IMR-90 (cell line): ENCODE results near the gene CDH15. TPM values are rescaled to one million over a fixed set of nuclear protein-coding genes. Genes with fewer than 3 reads are reported as not detected.

Experiments used
- ATAC-seq: fragments of 200-7000 bp; cut with Tn5 transposase; 2 replicates; pipeline ENCODE4 v1.9.1; 2020; ENCODE audit warnings: low read depth, mild to moderate bottlenecking, moderate library complexity
- BruUV-seq: library from RNA; stranded (reverse); fragments of 400-500 nt; replicated peaks from 2 replicates; lab custom pipeline; 2021; lab: Mats Ljungman, UMichigan
- CTCF ChIA-PET: fragments of 300-600 bp; formaldehyde crosslinking; extraction: SDS; loops from one replicate; lab custom pipeline; 2021; ENCODE audit warnings: antibody characterized with exemption; lab: Yijun Ruan, JAX
- POLR2A ChIA-PET: fragments of 300-600 bp; sonication (Branson Sonifier 250); formaldehyde crosslinking; loops from one replicate; lab custom pipeline; 2022; ENCODE audit warnings: antibody characterized with exemption; ENCODE audit not compliant: unreplicated experiment; lab: Charles Lee
- DNase-seq: peaks from one replicate; pipeline ENCODE4 v3.0.0; 2013
- H2AFZ ChIP-seq: replicated peaks from 2 replicates; pipeline ENCODE3; 2013; ENCODE audit warnings: low read length, mild to moderate bottlenecking; ENCODE audit not compliant: poor library complexity
- H2AK5ac ChIP-seq: 2 replicates; pipeline ENCODE4 v1.6.1; 2013; ENCODE audit warnings: low read depth, low read length, inconsistent platforms
- H2AK9ac ChIP-seq: replicated peaks from 2 replicates; pipeline ENCODE3; 2013; ENCODE audit warnings: mild to moderate bottlenecking, low read depth, low read length, moderate library complexity; ENCODE audit not compliant: poor library complexity
- H2BK120ac ChIP-seq: 2 replicates; pipeline ENCODE4 v1.6.1; 2013; ENCODE audit warnings: low read depth, low read length, inconsistent platforms
- H2BK15ac ChIP-seq: 3 replicates; pipeline ENCODE4 v1.6.1; 2013; ENCODE audit warnings: low read depth, low read length, inconsistent platforms
- H2BK20ac ChIP-seq: 2 replicates; pipeline ENCODE4 v1.6.1; 2013; ENCODE audit warnings: low read depth, mild to moderate bottlenecking, inconsistent platforms, low read length, moderate library complexity
- H2BK5ac ChIP-seq: 2 replicates; pipeline ENCODE4 v1.6.1; 2013; ENCODE audit warnings: mild to moderate bottlenecking, low read depth, low read length, inconsistent platforms; ENCODE audit not compliant: poor library complexity, severe bottlenecking
- H3K14ac ChIP-seq: replicated peaks from 2 replicates; pipeline ENCODE4 v1.6.1; 2013; ENCODE audit warnings: low read depth, low read length, inconsistent platforms
- H3K18ac ChIP-seq: 2 replicates; pipeline ENCODE4 v1.6.1; 2013; ENCODE audit warnings: low read depth, low read length, control low read depth
- H3K23ac ChIP-seq: 2 replicates; pipeline ENCODE4 v1.6.1; 2013; ENCODE audit warnings: low read depth, low read length, inconsistent platforms
- H3K27ac ChIP-seq: 2 replicates; pipeline ENCODE4 v1.5.1; 2013; ENCODE audit warnings: mild to moderate bottlenecking, control low read depth, low read length; ENCODE audit not compliant: insufficient read depth
- H3K27me3 ChIP-seq: 2 replicates; pipeline ENCODE4 v1.6.1; 2013; ENCODE audit warnings: low read length; ENCODE audit not compliant: control insufficient read depth, insufficient read depth
- H3K36me3 ChIP-seq: 2 replicates; pipeline ENCODE4 v1.6.1; 2013; ENCODE audit warnings: low read length, mixed read lengths; ENCODE audit not compliant: control insufficient read depth, insufficient read depth
- H3K4ac ChIP-seq: 2 replicates; pipeline ENCODE4 v1.6.1; 2013; ENCODE audit warnings: low read depth, low read length, inconsistent platforms
- H3K4me1 ChIP-seq: 2 replicates; pipeline ENCODE4 v1.6.1; 2013; ENCODE audit warnings: low read length, mixed read lengths; ENCODE audit not compliant: control insufficient read depth, insufficient read depth
- H3K4me2 ChIP-seq: 2 replicates; pipeline ENCODE4 v1.6.1; 2013; ENCODE audit warnings: low read depth, mild to moderate bottlenecking, control low read depth, low read length, moderate library complexity
- H3K4me3 ChIP-seq: 2 replicates; pipeline ENCODE4 v1.5.1; 2013; ENCODE audit warnings: low read depth, mild to moderate bottlenecking, control low read depth, low read length, moderate library complexity; ENCODE audit not compliant: insufficient read depth
- H3K56ac ChIP-seq: 2 replicates; pipeline ENCODE4 v1.6.1; 2013; ENCODE audit warnings: low read length, inconsistent platforms; ENCODE audit not compliant: insufficient read depth; ENCODE audit errors: extremely low read depth
- H3K79me1 ChIP-seq, 2 experiments: 2 replicates each; pipeline ENCODE4 v1.6.1; 2013; ENCODE audit warnings: low read length in 2 of 2, inconsistent platforms in 1 of 2, low read depth in 1 of 2
- H3K9ac ChIP-seq: 2 replicates; pipeline ENCODE4 v1.6.1; 2013; ENCODE audit warnings: low read depth, low read length, control low read depth
- H3K9me1 ChIP-seq: 2 replicates; pipeline ENCODE4 v1.6.1; 2013; ENCODE audit warnings: low read length, inconsistent platforms; ENCODE audit not compliant: insufficient read depth
- H3K9me3 ChIP-seq: 2 replicates; pipeline ENCODE4 v1.6.1; 2013; ENCODE audit warnings: low read length; ENCODE audit not compliant: control insufficient read depth, insufficient read depth
- H4K20me1 ChIP-seq: 2 replicates; pipeline ENCODE4 v1.6.1; 2013; ENCODE audit warnings: low read length, inconsistent platforms; ENCODE audit not compliant: insufficient read depth
- H4K5ac ChIP-seq: 2 replicates; pipeline ENCODE4 v1.6.1; 2013; ENCODE audit warnings: mild to moderate bottlenecking, low read depth, low read length, control low read depth
- H4K8ac ChIP-seq, 2 experiments: 2 replicates each; pipeline ENCODE4 v1.6.1; 2013; ENCODE audit warnings: low read depth in 2 of 2, low read length in 2 of 2, control low read depth in 1 of 2, inconsistent platforms in 1 of 2
- H4K91ac ChIP-seq: 2 replicates; pipeline ENCODE4 v1.6.1; 2013; ENCODE audit warnings: low read depth, low read length, inconsistent platforms; ENCODE audit not compliant: insufficient read depth
- BHLHE40 ChIP-seq: fragments of 150-350 bp; IDR thresholded peaks from 2 replicates; pipeline ENCODE4 v1.6.1; 2016; ENCODE audit warnings: mild to moderate bottlenecking, low read depth, low read length
- CEBPB ChIP-seq: IDR thresholded peaks from 2 replicates; pipeline ENCODE4 v1.6.1; 2012; ENCODE audit warnings: low read depth, low read length, improper control_type of control experiment
- CHD1 ChIP-seq: IDR thresholded peaks from 2 replicates; pipeline ENCODE4 v1.6.1; 2012; ENCODE audit warnings: low read depth, low read length, improper control_type of control experiment
- FOS ChIP-seq: fragments of 150-350 bp; IDR thresholded peaks from 2 replicates; pipeline ENCODE4 v1.6.1; 2016; ENCODE audit warnings: low read depth, low read length
- MAFK ChIP-seq: IDR thresholded peaks from 2 replicates; pipeline ENCODE4 v1.6.1; 2012; ENCODE audit warnings: low read depth, low read length, improper control_type of control experiment
- MAZ ChIP-seq: IDR thresholded peaks from 2 replicates; pipeline ENCODE4 v1.6.1; 2012; ENCODE audit warnings: low read depth, mild to moderate bottlenecking, low read length, improper control_type of control experiment, moderate library complexity, borderline replicate concordance
- MXI1 ChIP-seq: IDR thresholded peaks from 2 replicates; pipeline ENCODE4 v1.6.1; 2012; ENCODE audit warnings: low read depth, mild to moderate bottlenecking, low read length, moderate library complexity, borderline replicate concordance
- NFE2L2 ChIP-seq: fragments of 150-350 bp; IDR thresholded peaks from 2 replicates; pipeline ENCODE4 v1.6.1; 2016; ENCODE audit warnings: low read depth, mild to moderate bottlenecking, low read length
- POLR2A ChIP-seq: IDR thresholded peaks from 2 replicates; pipeline ENCODE4 v1.6.1; 2012; ENCODE audit warnings: mild to moderate bottlenecking, low read depth, low read length
- RAD21 ChIP-seq: IDR thresholded peaks from 2 replicates; pipeline ENCODE4 v1.6.1; 2012; ENCODE audit warnings: low read length, improper control_type of control experiment
- RCOR1 ChIP-seq: IDR thresholded peaks from 2 replicates; pipeline ENCODE4 v1.6.1; 2012; ENCODE audit warnings: mild to moderate bottlenecking, low read length, improper control_type of control experiment; ENCODE audit not compliant: insufficient replicate concordance
- RFX5 ChIP-seq: IDR thresholded peaks from 2 replicates; pipeline ENCODE4 v1.8.0; 2012; ENCODE audit warnings: low read depth, mild to moderate bottlenecking, low read length, moderate library complexity
- SMC3 ChIP-seq: fragments of 150-350 bp; IDR thresholded peaks from 2 replicates; pipeline ENCODE4 v1.6.1; 2016; ENCODE audit warnings: low read depth, mild to moderate bottlenecking, antibody characterized with exemption, low read length, moderate library complexity
- WGBS, 2 experiments: methylation state at CpG; one replicate each; pipeline versions ENCODE4 v1.1.5 to v1.1.7; 2013; ENCODE audit warnings: missing lambda C conversion rate in 2 of 2; ENCODE audit not compliant: insufficient read length in 1 of 2; ENCODE audit errors: extremely low coverage in 2 of 2; 5-methylcytosine and 5-hydroxymethylcytosine counted together
- dilution Hi-C: fragments of 300-500 bp; cut with HindIII; formaldehyde crosslinking; loops from one replicate; pipeline ENCODE4 v1.14.3; 2018; ENCODE audit warnings: low sequenced_read_pairs; ENCODE audit not compliant: unreplicated experiment
- in situ Hi-C: fragments of 300-500 bp; cut with MboI; formaldehyde crosslinking; loops from 3 replicates; pipeline ENCODE4 v1.14.3; 2019; ENCODE audit warnings: low sequenced_read_pairs, inconsistent platforms, mixed read lengths
- intact Hi-C: fragments of 100-400 bp; cut with micrococcal nuclease; formaldehyde crosslinking; loops from 2 replicates; pipeline ENCODE4 v1.10.0; 2022
- polyA plus RNA-seq, 3 experiments: library from polyadenylated mRNA; depleted of rRNA; stranded (reverse); fragments of >200 nt; gene quantifications; 2 replicates each; pipeline ENCODE4 v1.2.3, GENCODE V29; 2012; ENCODE audit warnings: low replicate concordance in 1 of 3
- total RNA-seq: library from RNA; depleted of rRNA; stranded (reverse); fragments of >200 nt; gene quantifications from 2 replicates; pipeline ENCODE4 v1.2.3, GENCODE V29; 2012
- TF ChIP-seq, protein P1 (sequence below): conservative IDR thresholded peaks from 2 replicates; pipeline ENCODE4 v1.5.1; 2012; ENCODE audit warnings: mild to moderate bottlenecking, low read depth, low read length, improper control_type of control experiment
- TF ChIP-seq, protein P2 (sequence below): fragments of 150-350 bp; IDR thresholded peaks from 2 replicates; pipeline ENCODE4 v1.6.1; 2016; ENCODE audit warnings: low read depth, mild to moderate bottlenecking, low read length, moderate library complexity, borderline replicate concordance
- TF ChIP-seq, protein P3 (sequence below): fragments of 150-350 bp; IDR thresholded peaks from 2 replicates; pipeline ENCODE4 v1.6.1; 2017; ENCODE audit warnings: mild to moderate bottlenecking, antibody characterized with exemption, low read length, low read depth

The CDH15 gene
- total and polyA plus RNA-seq, 2 of the 4 experiments (the other 2 are of a cell fraction) = 0.18 to 0.62 TPM

DNA sequence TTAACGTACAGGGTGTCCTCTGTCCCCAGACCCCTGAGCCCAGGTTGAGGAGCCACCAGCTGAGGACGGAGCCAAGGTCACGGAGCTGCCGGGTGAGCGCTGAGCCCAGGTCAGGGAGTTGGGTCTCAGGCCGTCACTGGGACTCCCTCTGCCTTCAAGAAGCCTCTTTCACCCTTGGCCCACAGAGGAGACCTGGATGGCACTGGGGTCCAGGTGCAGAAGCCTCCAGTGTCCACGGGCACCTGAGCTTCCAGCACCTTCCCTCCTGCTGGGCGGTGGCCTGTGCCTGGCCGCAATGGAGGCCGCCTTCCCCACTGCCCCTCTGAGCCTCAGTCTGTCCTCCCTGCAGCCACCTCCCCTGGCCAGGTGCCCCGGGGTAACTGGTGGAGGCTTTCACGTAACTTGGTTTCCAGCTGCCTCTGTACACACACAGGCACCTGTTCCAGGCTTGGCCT, 31.6 kb upstream of the CDH15 start:
- intact Hi-C loops (no loop called here), dilution Hi-C loops (no loop called here), in situ Hi-C loops (no loop called here)
- Histone ChIP-seq H2BK5ac (no peak overlapping the region), H4K20me1 (no peaks in the 10 kb centered on the region), H3K36me3 (peaks cover 35% of the 10 kb centered on the region), H3K27me3 (no peaks in the 10 kb centered on the region), H4K8ac (no peak overlapping the region), H2BK15ac (no peak overlapping the region), H2AK9ac (no peak overlapping the region), H3K79me1 (0 out of 4 replicates have a peak, but pooled peaks cover 0 to 2% of the 10 kb centered on the region in 2 experiments), H3K4me1 (no peaks in the 10 kb centered on the region), H2AK5ac (no peak overlapping the region), H3K14ac (no peak overlapping the region), H3K9me3 (no peaks in the 10 kb centered on the region), H3K18ac (no peak overlapping the region), H3K9ac (no peak overlapping the region), H2BK120ac (no peak overlapping the region), H3K23ac (no peak overlapping the region), H3K27ac (no peak overlapping the region), H4K5ac (no peak overlapping the region), H3K4me3 (no peak overlapping the region), H3K9me1 (no peaks in the 10 kb centered on the region), H3K4ac (no peak overlapping the region), H3K4me2 (no peak overlapping the region), H2AFZ (no peak overlapping the region), H4K91ac (no peak overlapping the region), H2BK20ac (no peak overlapping the region), H3K56ac (no peak overlapping the region)
- TF ChIP-seq MAFK (no peak), POLR2A (no peak), CHD1 (no peak), SMC3 (no peak), NFE2L2 (no peak), FOS (no peak), RAD21 (no peak), BHLHE40 (no peak), RFX5 (no peak), CEBPB (no peak), MXI1 (no peak), MAZ (no peak), RCOR1 (no peak)
- TF ChIP-seq, protein P1, sequence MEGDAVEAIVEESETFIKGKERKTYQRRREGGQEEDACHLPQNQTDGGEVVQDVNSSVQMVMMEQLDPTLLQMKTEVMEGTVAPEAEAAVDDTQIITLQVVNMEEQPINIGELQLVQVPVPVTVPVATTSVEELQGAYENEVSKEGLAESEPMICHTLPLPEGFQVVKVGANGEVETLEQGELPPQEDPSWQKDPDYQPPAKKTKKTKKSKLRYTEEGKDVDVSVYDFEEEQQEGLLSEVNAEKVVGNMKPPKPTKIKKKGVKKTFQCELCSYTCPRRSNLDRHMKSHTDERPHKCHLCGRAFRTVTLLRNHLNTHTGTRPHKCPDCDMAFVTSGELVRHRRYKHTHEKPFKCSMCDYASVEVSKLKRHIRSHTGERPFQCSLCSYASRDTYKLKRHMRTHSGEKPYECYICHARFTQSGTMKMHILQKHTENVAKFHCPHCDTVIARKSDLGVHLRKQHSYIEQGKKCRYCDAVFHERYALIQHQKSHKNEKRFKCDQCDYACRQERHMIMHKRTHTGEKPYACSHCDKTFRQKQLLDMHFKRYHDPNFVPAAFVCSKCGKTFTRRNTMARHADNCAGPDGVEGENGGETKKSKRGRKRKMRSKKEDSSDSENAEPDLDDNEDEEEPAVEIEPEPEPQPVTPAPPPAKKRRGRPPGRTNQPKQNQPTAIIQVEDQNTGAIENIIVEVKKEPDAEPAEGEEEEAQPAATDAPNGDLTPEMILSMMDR = no peak
- TF ChIP-seq, protein P2, sequence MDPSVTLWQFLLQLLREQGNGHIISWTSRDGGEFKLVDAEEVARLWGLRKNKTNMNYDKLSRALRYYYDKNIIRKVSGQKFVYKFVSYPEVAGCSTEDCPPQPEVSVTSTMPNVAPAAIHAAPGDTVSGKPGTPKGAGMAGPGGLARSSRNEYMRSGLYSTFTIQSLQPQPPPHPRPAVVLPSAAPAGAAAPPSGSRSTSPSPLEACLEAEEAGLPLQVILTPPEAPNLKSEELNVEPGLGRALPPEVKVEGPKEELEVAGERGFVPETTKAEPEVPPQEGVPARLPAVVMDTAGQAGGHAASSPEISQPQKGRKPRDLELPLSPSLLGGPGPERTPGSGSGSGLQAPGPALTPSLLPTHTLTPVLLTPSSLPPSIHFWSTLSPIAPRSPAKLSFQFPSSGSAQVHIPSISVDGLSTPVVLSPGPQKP = no peak
- TF ChIP-seq, protein P3, sequence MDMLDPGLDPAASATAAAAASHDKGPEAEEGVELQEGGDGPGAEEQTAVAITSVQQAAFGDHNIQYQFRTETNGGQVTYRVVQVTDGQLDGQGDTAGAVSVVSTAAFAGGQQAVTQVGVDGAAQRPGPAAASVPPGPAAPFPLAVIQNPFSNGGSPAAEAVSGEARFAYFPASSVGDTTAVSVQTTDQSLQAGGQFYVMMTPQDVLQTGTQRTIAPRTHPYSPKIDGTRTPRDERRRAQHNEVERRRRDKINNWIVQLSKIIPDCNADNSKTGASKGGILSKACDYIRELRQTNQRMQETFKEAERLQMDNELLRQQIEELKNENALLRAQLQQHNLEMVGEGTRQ = no peak
- no peak for DNase-seq
- ATAC-seq = no peak
- WGBS, 2 experiments = 89% methylated on average over 5 of the region's 12 CpGs; no CpG with 5 or more reads in 1 of the 2 experiments
- POLR2A ChIA-PET = no interaction called here
- no TSS peak for BruUV-seq
- CTCF ChIA-PET = no interaction called here
